Measurements from ENCODE around the gene SPZ1.

Gene SPZ1

DNA sequence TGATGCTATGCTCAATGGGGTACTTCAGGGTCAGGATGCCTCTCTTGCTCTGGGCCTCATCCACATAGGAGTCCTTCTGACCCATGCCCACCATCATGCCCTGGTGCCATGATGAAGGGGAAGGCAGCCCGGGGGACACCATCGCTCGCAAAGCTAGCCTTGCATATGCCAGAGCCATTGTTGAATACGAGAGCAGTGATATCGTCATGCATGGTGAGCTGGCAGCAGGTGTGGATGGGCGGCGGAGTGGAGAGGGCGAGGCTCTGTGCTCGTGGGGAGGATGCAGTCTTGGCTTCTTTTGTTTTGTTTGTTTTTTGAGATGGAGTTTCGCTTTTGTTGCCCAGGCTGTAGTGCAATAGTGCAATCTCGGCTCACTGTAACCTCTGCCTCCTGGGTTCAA, 17.2 kb upstream of the SPZ1 start:
- DNase-seq (ENCODE audit: extremely low read depth, low read depth), result no peak
- H3K4me3 ChIP-seq (replicated peaks; ENCODE audit: low read depth, low read length), result no peak overlapping the region
- TF ChIP-seq, protein P1, sequence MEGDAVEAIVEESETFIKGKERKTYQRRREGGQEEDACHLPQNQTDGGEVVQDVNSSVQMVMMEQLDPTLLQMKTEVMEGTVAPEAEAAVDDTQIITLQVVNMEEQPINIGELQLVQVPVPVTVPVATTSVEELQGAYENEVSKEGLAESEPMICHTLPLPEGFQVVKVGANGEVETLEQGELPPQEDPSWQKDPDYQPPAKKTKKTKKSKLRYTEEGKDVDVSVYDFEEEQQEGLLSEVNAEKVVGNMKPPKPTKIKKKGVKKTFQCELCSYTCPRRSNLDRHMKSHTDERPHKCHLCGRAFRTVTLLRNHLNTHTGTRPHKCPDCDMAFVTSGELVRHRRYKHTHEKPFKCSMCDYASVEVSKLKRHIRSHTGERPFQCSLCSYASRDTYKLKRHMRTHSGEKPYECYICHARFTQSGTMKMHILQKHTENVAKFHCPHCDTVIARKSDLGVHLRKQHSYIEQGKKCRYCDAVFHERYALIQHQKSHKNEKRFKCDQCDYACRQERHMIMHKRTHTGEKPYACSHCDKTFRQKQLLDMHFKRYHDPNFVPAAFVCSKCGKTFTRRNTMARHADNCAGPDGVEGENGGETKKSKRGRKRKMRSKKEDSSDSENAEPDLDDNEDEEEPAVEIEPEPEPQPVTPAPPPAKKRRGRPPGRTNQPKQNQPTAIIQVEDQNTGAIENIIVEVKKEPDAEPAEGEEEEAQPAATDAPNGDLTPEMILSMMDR (IDR thresholded peaks at IDR 0.05; ENCODE audit: low read depth, low read length, missing control alignments), result no peak

DNA sequence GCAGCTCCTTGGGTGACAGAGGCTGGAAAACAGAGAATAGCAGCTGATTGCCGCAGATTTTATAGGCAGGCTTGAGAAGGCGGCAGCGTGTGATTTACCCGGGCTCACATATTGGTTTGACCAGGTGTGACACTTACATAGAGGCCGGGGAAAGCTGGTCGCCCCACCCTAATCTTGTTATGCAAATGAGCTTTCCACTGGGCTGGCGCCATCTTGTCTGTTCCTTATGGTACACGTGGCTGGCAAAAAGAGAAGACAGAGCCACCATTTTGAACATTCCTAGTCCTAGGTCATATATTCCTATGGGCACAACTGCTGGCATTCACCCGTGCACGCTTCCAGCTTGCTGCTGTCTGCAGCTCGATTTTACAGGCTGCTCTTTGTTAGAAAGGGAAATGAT, 11.3 kb upstream of the SPZ1 start:
- TF ChIP-seq, protein P1 (IDR thresholded peaks at IDR 0.05; ENCODE audit: low read depth, low read length, missing control alignments), result no peak
- H3K4me3 ChIP-seq (replicated peaks; ENCODE audit: low read depth, low read length), result no peak overlapping the region
- DNase-seq (ENCODE audit: extremely low read depth, low read depth), result no peak

DNA sequence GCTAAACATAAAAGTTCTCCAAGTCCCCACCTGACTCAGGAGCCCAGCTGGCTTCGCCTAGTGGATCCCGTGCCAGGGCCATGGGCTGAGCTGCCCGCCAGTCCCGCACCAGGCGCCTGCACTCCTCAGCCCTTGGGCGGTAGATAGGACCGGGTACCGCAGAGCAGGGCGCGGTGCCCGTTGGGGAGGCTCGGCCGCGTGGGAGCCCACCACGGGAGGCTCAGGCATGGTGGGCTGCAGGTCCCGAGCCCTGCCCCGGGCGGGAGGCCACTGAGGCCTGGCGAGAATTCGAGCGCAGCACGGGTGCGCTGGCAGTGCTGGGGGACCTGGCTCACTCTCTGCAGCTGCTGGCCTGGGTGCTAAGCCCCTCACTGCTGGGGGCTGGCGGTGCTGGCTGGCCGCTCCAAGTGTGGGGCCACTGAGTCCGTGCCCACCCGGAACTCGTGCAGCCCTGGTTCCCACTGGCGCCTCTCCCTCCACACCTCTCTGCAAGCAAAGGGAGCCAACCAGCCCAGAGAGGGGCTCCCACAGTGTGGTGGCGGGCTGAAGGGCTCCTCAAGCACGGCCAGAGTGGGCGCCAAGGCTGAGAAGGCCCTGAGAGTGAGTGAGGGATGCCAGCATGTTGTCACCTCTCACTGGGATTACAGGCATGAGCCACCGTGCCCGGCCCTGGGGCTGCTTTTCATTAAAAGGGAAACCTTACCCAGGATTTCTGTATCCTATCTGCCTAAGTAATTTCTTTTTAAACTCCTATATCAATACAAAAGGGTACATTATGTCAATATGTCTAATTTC, 9.7 kb upstream of the SPZ1 start:
- H3K4me3 ChIP-seq (replicated peaks; ENCODE audit: low read depth, low read length), result no peak overlapping the region
- TF ChIP-seq, protein P1 (IDR thresholded peaks at IDR 0.05; ENCODE audit: low read depth, low read length, missing control alignments), result no peak
- no peak for DNase-seq (ENCODE audit: extremely low read depth, low read depth)

DNA sequence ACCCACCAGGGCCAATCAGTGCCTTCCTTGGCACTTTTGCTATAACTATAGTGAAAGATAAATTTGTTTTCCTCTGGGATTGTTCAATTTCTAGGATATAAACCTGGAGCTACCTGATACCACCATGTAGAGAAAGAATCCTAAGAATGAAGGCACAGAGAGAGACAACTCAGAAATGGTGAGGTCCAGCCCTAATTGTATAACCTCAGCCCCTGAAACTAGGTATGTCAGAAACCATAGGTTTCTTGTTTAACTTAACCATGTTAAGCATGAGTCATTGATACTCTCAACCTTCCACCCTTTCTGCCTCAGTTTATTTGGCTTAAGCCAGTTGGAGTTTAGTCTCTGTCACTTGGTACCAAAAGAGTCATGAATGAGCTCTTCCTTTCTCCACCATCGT, 4.6 kb upstream of the SPZ1 start:
- TF ChIP-seq, protein P1 (IDR thresholded peaks at IDR 0.05; ENCODE audit: low read depth, low read length, missing control alignments), result no peak
- no peak for DNase-seq (ENCODE audit: extremely low read depth, low read depth)
- no peak overlapping the region for H3K4me3 ChIP-seq (replicated peaks; ENCODE audit: low read depth, low read length)

DNA sequence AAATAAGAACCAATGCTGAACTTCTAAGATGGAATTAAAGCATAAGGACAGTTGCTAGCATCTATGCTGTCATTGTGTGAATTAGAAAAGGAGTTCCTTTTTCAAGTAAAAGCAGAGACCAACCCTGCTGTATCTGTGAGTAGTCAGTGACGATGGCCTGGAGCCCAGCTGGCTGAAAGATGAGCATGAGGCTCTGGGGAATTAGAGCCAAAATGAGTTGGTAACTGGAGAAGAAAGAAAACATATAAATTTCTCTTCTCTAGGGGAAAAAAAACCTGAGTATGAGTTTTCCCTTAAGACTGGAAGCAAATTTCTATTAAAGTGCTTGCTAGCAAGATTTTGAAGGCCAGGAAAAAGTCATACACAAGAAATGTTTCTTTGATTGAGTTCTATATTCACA, 1.6 kb upstream of the SPZ1 start:
- H3K4me3 ChIP-seq (replicated peaks; ENCODE audit: low read depth, low read length), result no peak overlapping the region
- TF ChIP-seq, protein P1 (IDR thresholded peaks at IDR 0.05; ENCODE audit: low read depth, low read length, missing control alignments), result no peak
- peak; percentile 3 for DNase-seq (ENCODE audit: extremely low read depth, low read depth)

GRCh38 chr5:80324912-80325311, 5.1 kb downstream of the SPZ1 start:
- TF ChIP-seq, protein P1 (IDR thresholded peaks at IDR 0.05; ENCODE audit: low read depth, low read length, missing control alignments), result no peak
- H3K4me3 ChIP-seq (replicated peaks; ENCODE audit: low read depth, low read length), result no peak overlapping the region
- DNase-seq (ENCODE audit: extremely low read depth, low read depth), result no peak

- H3K4me3 ChIP-seq (replicated peaks; ENCODE audit: low read depth, low read length), result no peak overlapping the region
- TF ChIP-seq, protein P1 (IDR thresholded peaks at IDR 0.05; ENCODE audit: low read depth, low read length, missing control alignments), result no peak
- DNase-seq (ENCODE audit: extremely low read depth, low read depth), result no peak
These were observed 6.7 kb downstream of the SPZ1 start for GRCh38 chr5:80326468-80326867.

Measured in HFF-Myc (cell line).